Endothelial cell of umbilical vein (primary cell): ENCODE data around the gene CPPED1. TPM values are rescaled to one million over a fixed set of nuclear protein-coding genes. Genes with fewer than 3 reads are reported as not detected.

ENCODE experiments used
- BruUV-seq: library from RNA; stranded (reverse); fragments of 400-500 nt; replicated peaks from 2 replicates; lab custom pipeline; 2021; lab: Mats Ljungman, UMichigan
- CTCF ChIA-PET: fragments of 300-600, 350-600 bp; sonication (Branson Sonifier 250); formaldehyde crosslinking; loops from one replicate; lab custom pipeline; 2021; ENCODE audit warnings: antibody characterized with exemption, inconsistent platforms; lab: Charles Lee
- POLR2A ChIA-PET: fragments of 300-600, 350-600 bp; sonication (Branson Sonifier 250); formaldehyde crosslinking; loops from one replicate; lab custom pipeline; 2021; ENCODE audit warnings: antibody characterized with exemption, inconsistent platforms; lab: Charles Lee
- DNase-seq: peaks from one replicate; pipeline ENCODE4 v3.0.0-alpha.2; 2011; ENCODE audit warnings: low read depth, low spot score
- FAIRE-seq: peaks from 2 replicates; lab custom pipeline; 2011; peaks lifted over from hg19 to GRCh38; lab: Jason Lieb, UNC
- H2AFZ ChIP-seq: 2 replicates; pipeline ENCODE4 v1.6.0; 2012; ENCODE audit warnings: low read depth, low read length, control low read depth, inconsistent platforms
- H3K27ac ChIP-seq: 2 replicates; pipeline ENCODE4 v1.5.1; 2011; ENCODE audit warnings: low read depth, mild to moderate bottlenecking, control low read depth, low read length, moderate library complexity; ENCODE audit not compliant: insufficient read depth
- H3K27me3 ChIP-seq, 2 experiments: 2 replicates each; pipeline versions ENCODE4 v1.6.0 to v1.6.1; 2011; ENCODE audit warnings: low read length in 2 of 2, mixed read lengths in 1 of 2; ENCODE audit not compliant: control insufficient read depth in 2 of 2, insufficient read depth in 2 of 2
- H3K36me3 ChIP-seq, 2 experiments: 2 replicates in 1 of 2; 3 replicates in 1 of 2; pipeline ENCODE4 v1.5.1; 2011; ENCODE audit warnings: low read length in 2 of 2, mild to moderate bottlenecking in 1 of 2, moderate library complexity in 1 of 2; ENCODE audit not compliant: control insufficient read depth in 2 of 2, insufficient read depth in 2 of 2; ENCODE audit errors: extremely low read depth in 1 of 2
- H3K4me1 ChIP-seq: 3 replicates; pipeline ENCODE4 v1.5.1; 2011; ENCODE audit warnings: mild to moderate bottlenecking, low read length; ENCODE audit not compliant: control insufficient read depth, insufficient read depth; ENCODE audit errors: extremely low read depth
- H3K4me2 ChIP-seq: 2 replicates; pipeline ENCODE4 v1.6.1; 2011; ENCODE audit warnings: low read length, control low read depth, mixed read lengths; ENCODE audit not compliant: insufficient read depth
- H3K4me3 ChIP-seq, 3 experiments: fragments of 200-600 bp in 1 of 3; sonication (generic), shearing (Covaris generic) in 1 of 3; replicated peaks in 1 of 3; 2 replicates each; pipeline ENCODE4 v1.5.1; 2011 to 2016; ENCODE audit warnings: control low read depth in 3 of 3, low read length in 3 of 3, mild to moderate bottlenecking in 2 of 3, inconsistent platforms in 1 of 3, low read depth in 1 of 3, moderate library complexity in 1 of 3; ENCODE audit not compliant: insufficient read depth in 1 of 3
- H3K79me2 ChIP-seq: 2 replicates; pipeline ENCODE4 v1.6.0; 2012; ENCODE audit warnings: low read length, inconsistent platforms; ENCODE audit not compliant: control insufficient read depth, insufficient read depth
- H3K9ac ChIP-seq: replicated peaks from 2 replicates; pipeline ENCODE3; 2011; ENCODE audit warnings: low read length, control low read depth; ENCODE audit not compliant: insufficient read depth; ENCODE audit errors: extremely low read depth
- H3K9me1 ChIP-seq: replicated peaks from 3 replicates; pipeline ENCODE4 v1.6.0; 2011; ENCODE audit warnings: mild to moderate bottlenecking, low read length; ENCODE audit not compliant: control insufficient read depth, insufficient read depth; ENCODE audit errors: extremely low read depth
- H3K9me3 ChIP-seq: replicated peaks from 2 replicates; pipeline ENCODE4 v1.5.1; 2012; ENCODE audit warnings: low read length, inconsistent platforms; ENCODE audit not compliant: control insufficient read depth, insufficient read depth
- H4K20me1 ChIP-seq: replicated peaks from 2 replicates; pipeline ENCODE3; 2011; ENCODE audit warnings: mild to moderate bottlenecking, low read length; ENCODE audit not compliant: control insufficient read depth, insufficient read depth; ENCODE audit errors: extremely low read depth
- EZH2 ChIP-seq: IDR thresholded peaks from 2 replicates; pipeline ENCODE4 v1.6.1; 2012; ENCODE audit warnings: borderline replicate concordance, low read depth, mild to moderate bottlenecking, moderate library complexity, low read length, inconsistent platforms; ENCODE audit not compliant: severe bottlenecking
- FOS ChIP-seq: IDR thresholded peaks from 2 replicates; pipeline ENCODE4 v1.6.1; 2011; ENCODE audit warnings: mild to moderate bottlenecking, low read length, moderate library complexity, borderline replicate concordance; ENCODE audit not compliant: insufficient read depth
- GATA2 ChIP-seq: IDR thresholded peaks from 2 replicates; pipeline ENCODE4 v1.7.0; 2011; ENCODE audit warnings: low read depth, mild to moderate bottlenecking, moderate library complexity, mixed read lengths, low read length; ENCODE audit not compliant: insufficient read length, insufficient read depth
- JUN ChIP-seq: IDR thresholded peaks from 2 replicates; pipeline ENCODE4 v1.6.1; 2011; ENCODE audit warnings: borderline replicate concordance, low read depth; ENCODE audit not compliant: insufficient read length, insufficient read depth
- MYC ChIP-seq: IDR thresholded peaks from one replicate; pipeline ENCODE4 v1.6.1; 2011; ENCODE audit warnings: mild to moderate bottlenecking, low read depth, low read length
- POLR2A ChIP-seq: IDR thresholded peaks from 2 replicates; pipeline ENCODE4 v1.6.1; 2012; ENCODE audit warnings: low read depth, mild to moderate bottlenecking, control low read depth, low read length
- POLR2AphosphoS5 ChIP-seq: IDR thresholded peaks from 2 replicates; pipeline ENCODE4 v1.6.1; 2012; ENCODE audit warnings: low read depth, mild to moderate bottlenecking, control low read depth, low read length, moderate library complexity; ENCODE audit not compliant: insufficient read depth
- dilution Hi-C: fragments of 300-500 bp; cut with MboI; formaldehyde crosslinking; loops from one replicate; pipeline ENCODE4 v1.15.0; 2019; ENCODE audit warnings: low sequenced_read_pairs; ENCODE audit not compliant: extremely low pct_ligation_motif_present
- intact Hi-C: fragments of 100-400 bp; cut with micrococcal nuclease; formaldehyde crosslinking; loops from one replicate; pipeline ENCODE4 v1.10.0; 2022
- polyA plus RNA-seq, 4 experiments: library from polyadenylated mRNA; depleted of rRNA in 3 of 4; stranded (reverse) in 3 of 4; unstranded in 1 of 4; fragments of >200 nt; gene quantifications; 2 replicates each; pipeline versions ENCODE4 v1.2.1 to v1.2.3, GENCODE V29; 2011 to 2012; ENCODE audit warnings: missing spikeins in 1 of 4
- total RNA-seq: library from RNA; stranded (reverse); gene quantifications from 2 replicates; pipeline ENCODE4 v1.2.3, GENCODE V29; 2021
- TF ChIP-seq, protein P1 (sequence below): IDR thresholded peaks from 2 replicates; pipeline ENCODE4 v1.6.1; 2011; ENCODE audit not compliant: insufficient read depth, insufficient read length
- TF ChIP-seq, protein P2 (sequence below), 2 donors: IDR thresholded peaks; 1 replicate in 1 of 2; 2 replicates in 1 of 2; pipeline ENCODE4 v1.5.1; 2011; ENCODE audit warnings: low read length in 2 of 2, mild to moderate bottlenecking in 2 of 2, moderate library complexity in 2 of 2, control low read depth in 1 of 2, inconsistent platforms in 1 of 2, low read depth in 1 of 2; ENCODE audit not compliant: insufficient read depth in 1 of 2; ENCODE audit errors: extremely low read depth in 1 of 2

Gene CPPED1
- total and polyA plus RNA-seq, 2 donors (not counting 3 experiments of a cell fraction or from before 2014, with no cell fraction given): 27.9 to 59.3 TPM

DNA sequence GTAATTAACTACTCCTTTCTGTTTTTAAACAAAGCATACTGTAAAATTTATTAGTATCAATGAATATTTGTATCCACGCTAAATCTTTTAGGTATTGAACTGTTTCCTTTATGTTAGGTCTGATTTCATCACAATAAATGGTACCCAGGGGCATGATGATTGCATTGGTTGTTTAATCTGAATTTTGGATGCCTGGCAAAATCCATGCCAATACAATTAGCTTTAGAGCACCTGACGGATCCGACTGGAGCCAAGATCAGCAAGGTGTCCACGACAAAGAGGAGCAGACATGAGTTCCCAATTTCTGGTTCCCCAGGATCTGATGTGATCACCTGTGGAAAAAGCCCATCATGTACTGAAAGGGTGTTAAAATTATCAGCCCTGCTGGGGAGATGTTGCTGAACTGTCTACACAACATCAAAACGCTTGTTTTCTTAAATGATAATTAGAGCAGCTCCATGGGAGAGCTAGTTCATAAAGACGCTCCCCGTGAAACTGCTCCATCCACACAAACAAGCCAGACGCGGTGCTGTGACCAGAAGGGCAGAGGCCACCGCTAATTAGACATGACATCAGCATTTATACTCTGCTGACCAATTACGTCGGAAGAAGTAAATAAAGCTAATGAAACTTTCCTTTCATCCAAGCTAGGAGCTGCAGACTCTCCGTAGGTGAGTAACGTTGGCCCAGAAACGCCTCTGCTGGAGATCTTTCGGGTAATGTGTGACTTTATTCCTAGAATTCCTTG lies 151.7 kb downstream of the CPPED1 start:
- ChIA-PET POLR2A (no interaction called here), CTCF (interaction anchor here (0.6 kb wide), 2 partner anchors 17 to 77 kb away, joined by 3 to 4 read pairs; no protein-coding TSS in a partner anchor)
- no peak overlapping the region for H3K4me3 ChIP-seq
- H2AFZ ChIP-seq: no peak overlapping the region
- dilution Hi-C loops: no loop called here
- no peak for FAIRE-seq
- TF ChIP-seq, protein P1, sequence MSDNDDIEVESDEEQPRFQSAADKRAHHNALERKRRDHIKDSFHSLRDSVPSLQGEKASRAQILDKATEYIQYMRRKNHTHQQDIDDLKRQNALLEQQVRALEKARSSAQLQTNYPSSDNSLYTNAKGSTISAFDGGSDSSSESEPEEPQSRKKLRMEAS: no peak
- no peak overlapping the region for H3K27ac ChIP-seq
- peaks cover 0 to 2% of the 10 kb centered on the region in 2 experiments for H3K27me3 ChIP-seq
- peaks cover 5% of the 10 kb centered on the region for H3K4me1 ChIP-seq
- DNase-seq: no peak
- H3K9ac ChIP-seq: no peak overlapping the region
- H3K36me3 ChIP-seq: no peaks in the 10 kb centered on the region
- no peaks in the 10 kb centered on the region for H3K79me2 ChIP-seq
- no peak overlapping the region for H3K4me2 ChIP-seq
- BruUV-seq: no TSS peak
- H3K9me1 ChIP-seq: no peaks in the 10 kb centered on the region
- no peaks in the 10 kb centered on the region for H4K20me1 ChIP-seq
- intact Hi-C loops: no loop called here
- no peaks in the 10 kb centered on the region for H3K9me3 ChIP-seq

GRCh38 chr16:12649356-12649755 lies 154.3 kb downstream of the CPPED1 start:
- Histone ChIP-seq H3K4me3 (no peak overlapping the region), H2AFZ (no peak overlapping the region), H3K4me2 (no peak overlapping the region), H3K9me1 (no peaks in the 10 kb centered on the region), H3K9me3 (no peaks in the 10 kb centered on the region), H3K36me3 (no peaks in the 10 kb centered on the region), H3K79me2 (no peaks in the 10 kb centered on the region), H3K27me3 (peaks cover 0 to 2% of the 10 kb centered on the region in 2 experiments), H3K4me1 (peaks cover 20% of the 10 kb centered on the region), H3K9ac (no peak overlapping the region), H4K20me1 (no peaks in the 10 kb centered on the region), H3K27ac (no peak overlapping the region)
- TF ChIP-seq, protein P1: no peak
- TF ChIP-seq FOS: no peak
- TF ChIP-seq GATA2: no peak
- no peak for TF ChIP-seq POLR2AphosphoS5
- TF ChIP-seq POLR2A: no peak
- TF ChIP-seq MYC: no peak
- TF ChIP-seq, protein P2, sequence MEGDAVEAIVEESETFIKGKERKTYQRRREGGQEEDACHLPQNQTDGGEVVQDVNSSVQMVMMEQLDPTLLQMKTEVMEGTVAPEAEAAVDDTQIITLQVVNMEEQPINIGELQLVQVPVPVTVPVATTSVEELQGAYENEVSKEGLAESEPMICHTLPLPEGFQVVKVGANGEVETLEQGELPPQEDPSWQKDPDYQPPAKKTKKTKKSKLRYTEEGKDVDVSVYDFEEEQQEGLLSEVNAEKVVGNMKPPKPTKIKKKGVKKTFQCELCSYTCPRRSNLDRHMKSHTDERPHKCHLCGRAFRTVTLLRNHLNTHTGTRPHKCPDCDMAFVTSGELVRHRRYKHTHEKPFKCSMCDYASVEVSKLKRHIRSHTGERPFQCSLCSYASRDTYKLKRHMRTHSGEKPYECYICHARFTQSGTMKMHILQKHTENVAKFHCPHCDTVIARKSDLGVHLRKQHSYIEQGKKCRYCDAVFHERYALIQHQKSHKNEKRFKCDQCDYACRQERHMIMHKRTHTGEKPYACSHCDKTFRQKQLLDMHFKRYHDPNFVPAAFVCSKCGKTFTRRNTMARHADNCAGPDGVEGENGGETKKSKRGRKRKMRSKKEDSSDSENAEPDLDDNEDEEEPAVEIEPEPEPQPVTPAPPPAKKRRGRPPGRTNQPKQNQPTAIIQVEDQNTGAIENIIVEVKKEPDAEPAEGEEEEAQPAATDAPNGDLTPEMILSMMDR (IDR thresholded peaks at IDR 0.05; ENCODE audit: extremely low read depth in 1 of 2, insufficient read depth in 1 of 2, low read depth in 1 of 2, low read length in 2 of 2): no peak
- TF ChIP-seq EZH2: no peak
- no peak for TF ChIP-seq JUN
- dilution Hi-C loops: no loop called here
- ChIA-PET CTCF (no interaction called here), POLR2A (interaction anchor here (0.5 kb wide), 1 partner anchor 83 kb away, joined by 5 read pairs; no protein-coding TSS in a partner anchor)
- FAIRE-seq: no peak
- DNase-seq: no peak
- no TSS peak for BruUV-seq
- intact Hi-C loops: loop anchor here (5.0 to 10.0 kb wide), 2 partner anchors 187 to 555 kb away; no protein-coding TSS in a partner anchor
